Transverse colon (tissue), 4 donors: Measurements from ENCODE around the gene GSC2.

Source experiments
- CTCF ChIP-seq, 5 experiments: fragments of 200-600 bp in 3 of 5; fragments of 450-650 bp in 2 of 5; sonication (generic) in 3 of 5; IDR thresholded peaks; 1 replicate in 2 of 5; 2 replicates in 3 of 5; pipeline ENCODE4 v1.5.1; 2016 to 2017; ENCODE audit warnings: antibody characterized with exemption in 5 of 5, inconsistent platforms in 3 of 5, mild to moderate bottlenecking in 2 of 5, moderate library complexity in 1 of 5
- EP300 ChIP-seq: sonication (generic); formaldehyde crosslinking; IDR thresholded peaks from one replicate; pipeline ENCODE4 v1.6.1; 2017; ENCODE audit warnings: antibody characterized with exemption, low read depth
- POLR2AphosphoS5 ChIP-seq, 3 donors: sonication (generic); formaldehyde crosslinking; IDR thresholded peaks; one replicate each; pipeline ENCODE4 v1.6.1; 2016; ENCODE audit warnings: antibody characterized with exemption in 3 of 3

GRCh38 chr22:19128009-19128401 lies 22.1 kb downstream of the GSC2 start:
- TF ChIP-seq EP300 (no peak), CTCF (IDR thresholded peaks at IDR 0.05) (no peak), POLR2AphosphoS5 (IDR thresholded peaks at IDR 0.05) (no peak)
